Stimulated activated naive CD8-positive, alpha-beta T cell treated with anti-CD3 and anti-CD28 coated beads, Interleukin-15, Interleukin-2, amounts not matched to agents 100 ng/mL and 50 ng/mL, for 24 hours (primary cell): ENCODE measurements around the gene METRNL.

Experiments
- H3K27ac Mint-ChIP-seq: one replicate; pipeline ENCODE4 v1.8.0; 2021; ENCODE audit warnings: mild to moderate bottlenecking, mixed read lengths
- H3K27me3 Mint-ChIP-seq: one replicate; pipeline ENCODE4 v1.8.0; 2021; ENCODE audit warnings: mixed read lengths
- H3K36me3 Mint-ChIP-seq: one replicate; pipeline ENCODE4 v1.8.0; 2021; ENCODE audit warnings: low read depth, mixed read lengths
- H3K4me1 Mint-ChIP-seq: one replicate; pipeline ENCODE4 v1.8.0; 2021; ENCODE audit warnings: low read depth, mixed read lengths
- H3K4me3 Mint-ChIP-seq: one replicate; pipeline ENCODE4 v1.8.0; 2021; ENCODE audit warnings: mild to moderate bottlenecking, mixed read lengths
- H3K9me3 Mint-ChIP-seq: one replicate; pipeline ENCODE4 v1.8.0; 2021; ENCODE audit warnings: mixed read lengths

The METRNL gene

GRCh38 chr17:83108709-83109108, 29.3 kb downstream of the METRNL start:
- Mint-ChIP-seq H3K4me3 (no peak overlapping the region), H3K27ac (no peak overlapping the region), H3K27me3 (peaks cover 21% of the 10 kb centered on the region)

GRCh38 chr17:83109386-83109785, 30.0 kb downstream of the METRNL start:
- Mint-ChIP-seq H3K27ac (no peak overlapping the region), H3K4me1 (no peaks in the 10 kb centered on the region), H3K4me3 (no peak overlapping the region), H3K27me3 (peaks cover 16% of the 10 kb centered on the region), H3K9me3 (no peaks in the 10 kb centered on the region), H3K36me3 (no peaks in the 10 kb centered on the region)

More at GRCh38 chr17:83108709-83109108, 29.3 kb downstream of the METRNL start:
- H3K4me1 Mint-ChIP-seq: no peaks in the 10 kb centered on the region
- no peaks in the 10 kb centered on the region for H3K36me3 Mint-ChIP-seq
- no peaks in the 10 kb centered on the region for H3K9me3 Mint-ChIP-seq

- no peak overlapping the region for H3K27ac Mint-ChIP-seq
- H3K27me3 Mint-ChIP-seq: peaks cover 15% of the 10 kb centered on the region
- no peaks in the 10 kb centered on the region for H3K9me3 Mint-ChIP-seq
- H3K36me3 Mint-ChIP-seq: no peaks in the 10 kb centered on the region
- H3K4me3 Mint-ChIP-seq: no peak overlapping the region
- H3K4me1 Mint-ChIP-seq: no peaks in the 10 kb centered on the region
Observed at GRCh38 chr17:83109793-83110645, 30.6 kb downstream of the METRNL start.

- no peaks in the 10 kb centered on the region for H3K9me3 Mint-ChIP-seq
- H3K36me3 Mint-ChIP-seq: no peaks in the 10 kb centered on the region
- no peak overlapping the region for H3K27ac Mint-ChIP-seq
- H3K4me1 Mint-ChIP-seq: no peaks in the 10 kb centered on the region
- peaks cover 15% of the 10 kb centered on the region for H3K27me3 Mint-ChIP-seq
- H3K4me3 Mint-ChIP-seq: no peak overlapping the region
Observed at GRCh38 chr17:83110735-83111134, 31.3 kb downstream of the METRNL start.

GRCh38 chr17:83111516-83112282, 32.3 kb downstream of the METRNL start:
- Mint-ChIP-seq H3K4me3 (no peak overlapping the region), H3K36me3 (no peaks in the 10 kb centered on the region), H3K27ac (no peak overlapping the region), H3K9me3 (no peaks in the 10 kb centered on the region), H3K4me1 (no peaks in the 10 kb centered on the region), H3K27me3 (peaks cover 14% of the 10 kb centered on the region)

GRCh38 chr17:83113381-83113780, 34.0 kb downstream of the METRNL start:
- Mint-ChIP-seq H3K4me3 (no peak overlapping the region), H3K4me1 (peaks cover 3% of the 10 kb centered on the region), H3K27me3 (peaks cover 15% of the 10 kb centered on the region), H3K36me3 (no peaks in the 10 kb centered on the region), H3K9me3 (no peaks in the 10 kb centered on the region), H3K27ac (no peak overlapping the region)

- H3K36me3 Mint-ChIP-seq: no peaks in the 10 kb centered on the region
- no peak overlapping the region for H3K27ac Mint-ChIP-seq
- no peaks in the 10 kb centered on the region for H3K9me3 Mint-ChIP-seq
- H3K4me1 Mint-ChIP-seq: peaks cover 6% of the 10 kb centered on the region
- H3K4me3 Mint-ChIP-seq: no peak overlapping the region
- peaks cover 15% of the 10 kb centered on the region for H3K27me3 Mint-ChIP-seq
Observed at GRCh38 chr17:83113792-83114191, 34.4 kb downstream of the METRNL start.

- no peak overlapping the region for H3K4me3 Mint-ChIP-seq
- H3K9me3 Mint-ChIP-seq: no peaks in the 10 kb centered on the region
- no peaks in the 10 kb centered on the region for H3K36me3 Mint-ChIP-seq
- H3K27ac Mint-ChIP-seq: no peak overlapping the region
- peaks cover 18% of the 10 kb centered on the region for H3K27me3 Mint-ChIP-seq
- peaks cover 15% of the 10 kb centered on the region for H3K4me1 Mint-ChIP-seq
Observed at GRCh38 chr17:83114706-83115105, 35.3 kb downstream of the METRNL start.

- peaks cover 21% of the 10 kb centered on the region for H3K27me3 Mint-ChIP-seq
- H3K4me3 Mint-ChIP-seq: no peak overlapping the region
- no peak overlapping the region for H3K27ac Mint-ChIP-seq
- H3K9me3 Mint-ChIP-seq: no peaks in the 10 kb centered on the region
- no peaks in the 10 kb centered on the region for H3K36me3 Mint-ChIP-seq
- H3K4me1 Mint-ChIP-seq: peaks cover 19% of the 10 kb centered on the region
Observed at GRCh38 chr17:83115202-83115651, 35.8 kb downstream of the METRNL start.

GRCh38 chr17:83115832-83116231, 36.4 kb downstream of the METRNL start:
- peaks cover 24% of the 10 kb centered on the region for H3K4me1 Mint-ChIP-seq
- H3K27me3 Mint-ChIP-seq: peaks cover 23% of the 10 kb centered on the region
- no peaks in the 10 kb centered on the region for H3K36me3 Mint-ChIP-seq
- no peaks in the 10 kb centered on the region for H3K9me3 Mint-ChIP-seq
- no peak overlapping the region for H3K4me3 Mint-ChIP-seq
- H3K27ac Mint-ChIP-seq: no peak overlapping the region

- no peaks in the 10 kb centered on the region for H3K9me3 Mint-ChIP-seq
- no peak overlapping the region for H3K4me3 Mint-ChIP-seq
- H3K27me3 Mint-ChIP-seq: peaks cover 20% of the 10 kb centered on the region
- no peak overlapping the region for H3K27ac Mint-ChIP-seq
- H3K36me3 Mint-ChIP-seq: no peaks in the 10 kb centered on the region
- H3K4me1 Mint-ChIP-seq: peaks cover 24% of the 10 kb centered on the region
Observed at GRCh38 chr17:83116311-83116771, 36.9 kb downstream of the METRNL start.

GRCh38 chr17:83116783-83117555, 37.6 kb downstream of the METRNL start:
- peaks cover 25% of the 10 kb centered on the region for H3K27me3 Mint-ChIP-seq
- no peak overlapping the region for H3K4me3 Mint-ChIP-seq
- H3K4me1 Mint-ChIP-seq: peaks cover 24% of the 10 kb centered on the region
- no peaks in the 10 kb centered on the region for H3K36me3 Mint-ChIP-seq
- H3K9me3 Mint-ChIP-seq: no peaks in the 10 kb centered on the region
- no peak overlapping the region for H3K27ac Mint-ChIP-seq

GRCh38 chr17:83117583-83117982, 38.2 kb downstream of the METRNL start:
- no peak overlapping the region for H3K4me3 Mint-ChIP-seq
- H3K4me1 Mint-ChIP-seq: peaks cover 24% of the 10 kb centered on the region
- H3K36me3 Mint-ChIP-seq: no peaks in the 10 kb centered on the region

GRCh38 chr17:83118071-83118841, 38.8 kb downstream of the METRNL start:
- peaks cover 28% of the 10 kb centered on the region for H3K27me3 Mint-ChIP-seq
- H3K4me3 Mint-ChIP-seq: no peak overlapping the region
- no peaks in the 10 kb centered on the region for H3K9me3 Mint-ChIP-seq
- H3K36me3 Mint-ChIP-seq: no peaks in the 10 kb centered on the region
- no peak overlapping the region for H3K27ac Mint-ChIP-seq
- H3K4me1 Mint-ChIP-seq: peaks cover 24% of the 10 kb centered on the region

More at GRCh38 chr17:83117583-83117982, 38.2 kb downstream of the METRNL start:
- Mint-ChIP-seq H3K27ac (no peak overlapping the region), H3K9me3 (no peaks in the 10 kb centered on the region), H3K27me3 (peaks cover 28% of the 10 kb centered on the region)
